H9 (cell line): ENCODE results near the gene VAV2. TPM values are rescaled to one million over a fixed set of nuclear protein-coding genes. Genes with fewer than 3 reads are reported as not detected.

Experiments used
- DNase-seq: peaks from one replicate; pipeline ENCODE4 v3.0.0-alpha.2; 2017
- H2AFZ ChIP-seq: one replicate; pipeline ENCODE4 v1.6.1; 2013; ENCODE audit warnings: mild to moderate bottlenecking, low read length, control low read depth, moderate library complexity
- H2AK5ac ChIP-seq: 2 replicates; pipeline ENCODE4 v1.6.1; 2013; ENCODE audit warnings: low read length, control low read depth, mixed read lengths; ENCODE audit not compliant: insufficient read length
- H2BK120ac ChIP-seq: one replicate; pipeline ENCODE4 v1.6.1; 2013; ENCODE audit warnings: low read depth, mild to moderate bottlenecking, low read length, control low read depth, inconsistent platforms; ENCODE audit not compliant: poor library complexity, severe bottlenecking
- H2BK12ac ChIP-seq: 2 replicates; pipeline ENCODE4 v1.6.1; 2013; ENCODE audit warnings: low read length, control low read depth, mixed read lengths, low read depth; ENCODE audit not compliant: insufficient read length
- H2BK15ac ChIP-seq: 2 replicates; pipeline ENCODE4 v1.6.1; 2013; ENCODE audit warnings: low read depth, low read length, control low read depth
- H2BK20ac ChIP-seq: one replicate; pipeline ENCODE4 v1.6.1; 2013; ENCODE audit warnings: low read depth, mild to moderate bottlenecking, low read length, control low read depth, inconsistent platforms; ENCODE audit not compliant: poor library complexity, severe bottlenecking
- H2BK5ac ChIP-seq: 2 replicates; pipeline ENCODE4 v1.6.1; 2013; ENCODE audit warnings: low read length, control low read depth, mixed read lengths; ENCODE audit not compliant: insufficient read length
- H3K14ac ChIP-seq: 2 replicates; pipeline ENCODE4 v1.6.1; 2013; ENCODE audit warnings: low read length, control low read depth; ENCODE audit not compliant: insufficient read depth
- H3K18ac ChIP-seq: 2 replicates; pipeline ENCODE4 v1.6.1; 2013; ENCODE audit warnings: low read depth, mild to moderate bottlenecking, mixed read lengths, low read length, control low read depth; ENCODE audit not compliant: insufficient read length
- H3K23ac ChIP-seq: 2 replicates; pipeline ENCODE4 v1.6.1; 2013; ENCODE audit warnings: low read length, control low read depth, mixed read lengths, low read depth; ENCODE audit not compliant: insufficient read length
- H3K23me2 ChIP-seq: 2 replicates; pipeline ENCODE4 v1.6.1; 2013; ENCODE audit warnings: low read depth, mild to moderate bottlenecking, mixed read lengths, low read length, control low read depth; ENCODE audit not compliant: insufficient read length, poor library complexity, severe bottlenecking
- H3K27ac ChIP-seq: 2 replicates; pipeline ENCODE4 v1.5.1; 2013; ENCODE audit warnings: low read length, control low read depth, mixed read lengths, low read depth; ENCODE audit not compliant: insufficient read length
- H3K27me3 ChIP-seq: 2 replicates; pipeline ENCODE4 v1.6.1; 2013; ENCODE audit warnings: low read length, control low read depth, inconsistent platforms; ENCODE audit not compliant: insufficient read depth
- H3K4ac ChIP-seq: 2 replicates; pipeline ENCODE4 v1.6.1; 2013; ENCODE audit warnings: low read depth, mild to moderate bottlenecking, control low read depth, inconsistent platforms, low read length, moderate library complexity
- H3K4me1 ChIP-seq: 2 replicates; pipeline ENCODE4 v1.6.1; 2013; ENCODE audit warnings: low read length, control low read depth, inconsistent platforms; ENCODE audit not compliant: insufficient read depth
- H3K4me2 ChIP-seq: 2 replicates; pipeline ENCODE4 v1.6.1; 2013; ENCODE audit warnings: low read length, control low read depth, mixed read lengths; ENCODE audit not compliant: insufficient read length, insufficient read depth
- H3K56ac ChIP-seq: 2 replicates; pipeline ENCODE4 v1.6.1; 2013; ENCODE audit warnings: low read depth, mild to moderate bottlenecking, mixed read lengths, low read length, control low read depth; ENCODE audit not compliant: insufficient read length
- H3K79me1 ChIP-seq: 2 replicates; pipeline ENCODE4 v1.6.1; 2013; ENCODE audit warnings: low read depth, mild to moderate bottlenecking, moderate library complexity, low read length, control low read depth, inconsistent platforms; ENCODE audit not compliant: insufficient read depth, poor library complexity, severe bottlenecking
- H3K79me2 ChIP-seq: 2 replicates; pipeline ENCODE4 v1.6.1; 2013; ENCODE audit warnings: low read length, control low read depth, inconsistent platforms; ENCODE audit not compliant: insufficient read depth
- H3K9ac ChIP-seq: 2 replicates; pipeline ENCODE4 v1.6.1; 2013; ENCODE audit warnings: low read length, control low read depth, mixed read lengths; ENCODE audit not compliant: insufficient read length; ENCODE audit errors: extremely low read depth
- H3K9me3 ChIP-seq: one replicate; pipeline ENCODE4 v1.6.1; 2013; ENCODE audit warnings: low read depth, low read length, inconsistent platforms; ENCODE audit not compliant: control insufficient read depth
- H3T11ph ChIP-seq: one replicate; pipeline ENCODE4 v1.6.1; 2013; ENCODE audit warnings: mild to moderate bottlenecking, low read length, control low read depth, inconsistent platforms
- H4K20me1 ChIP-seq: one replicate; pipeline ENCODE4 v1.6.1; 2013; ENCODE audit not compliant: control insufficient read depth, insufficient read length, insufficient read depth
- H4K5ac ChIP-seq: 2 replicates; pipeline ENCODE4 v1.6.1; 2013; ENCODE audit warnings: low read depth, mild to moderate bottlenecking, mixed read lengths, low read length, control low read depth; ENCODE audit not compliant: insufficient read length
- H4K8ac ChIP-seq: replicated peaks from 2 replicates; pipeline ENCODE4 v1.6.1; 2013; ENCODE audit warnings: low read length, control low read depth, mixed read lengths, low read depth; ENCODE audit not compliant: insufficient read length
- H4K91ac ChIP-seq: 2 replicates; pipeline ENCODE4 v1.6.1; 2013; ENCODE audit warnings: low read depth, mild to moderate bottlenecking, moderate library complexity, mixed read lengths, low read length, control low read depth; ENCODE audit not compliant: insufficient read length
- H3K27ac Mint-ChIP-seq, 3 experiments: 2 replicates in 2 of 3; 3 replicates in 1 of 3; pipeline ENCODE4 v1.8.0; 2020 to 2021; ENCODE audit warnings: mixed read lengths in 3 of 3, mild to moderate bottlenecking in 1 of 3, moderate library complexity in 1 of 3
- H3K27me3 Mint-ChIP-seq: 2 replicates; pipeline ENCODE4 v1.8.0; 2021; ENCODE audit warnings: low read depth, mild to moderate bottlenecking, moderate library complexity, mixed read lengths
- H3K36me3 Mint-ChIP-seq, 3 experiments: 2 replicates in 2 of 3; 3 replicates in 1 of 3; pipeline ENCODE4 v1.8.0; 2020 to 2021; ENCODE audit warnings: low read depth in 3 of 3, mixed read lengths in 3 of 3; ENCODE audit not compliant: insufficient read depth in 1 of 3
- H3K4me1 Mint-ChIP-seq, 2 experiments: 2 replicates each; pipeline ENCODE4 v1.8.0; 2020; ENCODE audit warnings: mixed read lengths in 2 of 2
- H3K4me3 Mint-ChIP-seq, 2 experiments: 2 replicates in 1 of 2; 3 replicates in 1 of 2; pipeline ENCODE4 v1.8.0; 2020 to 2021; ENCODE audit warnings: mild to moderate bottlenecking in 2 of 2, mixed read lengths in 2 of 2, moderate library complexity in 1 of 2
- H3K9me3 Mint-ChIP-seq, 2 experiments: 2 replicates in 1 of 2; 3 replicates in 1 of 2; pipeline ENCODE4 v1.8.0; 2020; ENCODE audit warnings: mild to moderate bottlenecking in 2 of 2, mixed read lengths in 2 of 2, moderate library complexity in 1 of 2
- CTCF ChIP-seq: fragments of 200-600 bp; sonication (generic); conservative IDR thresholded peaks from 3 replicates; pipeline ENCODE4 v1.8.0; 2021; ENCODE audit warnings: antibody characterized with exemption, mild to moderate bottlenecking
- WGBS: extraction: QIAGEN DNeasy Blood & Tissue Kit; methylation state at CpG from one replicate; pipeline ENCODE4 v1.1.7; 2013; ENCODE audit warnings: missing lambda C conversion rate, low lambda C conversion rate, mixed read lengths; ENCODE audit not compliant: insufficient read length; ENCODE audit errors: extremely low coverage; 5-methylcytosine and 5-hydroxymethylcytosine counted together
- total RNA-seq: library from RNA; stranded (reverse); gene quantifications from 2 replicates; pipeline ENCODE4 v1.2.1, GENCODE V29; 2021

VAV2 gene
- total RNA-seq, 1 experiment from 2014 or later = 58.7 TPM

DNA sequence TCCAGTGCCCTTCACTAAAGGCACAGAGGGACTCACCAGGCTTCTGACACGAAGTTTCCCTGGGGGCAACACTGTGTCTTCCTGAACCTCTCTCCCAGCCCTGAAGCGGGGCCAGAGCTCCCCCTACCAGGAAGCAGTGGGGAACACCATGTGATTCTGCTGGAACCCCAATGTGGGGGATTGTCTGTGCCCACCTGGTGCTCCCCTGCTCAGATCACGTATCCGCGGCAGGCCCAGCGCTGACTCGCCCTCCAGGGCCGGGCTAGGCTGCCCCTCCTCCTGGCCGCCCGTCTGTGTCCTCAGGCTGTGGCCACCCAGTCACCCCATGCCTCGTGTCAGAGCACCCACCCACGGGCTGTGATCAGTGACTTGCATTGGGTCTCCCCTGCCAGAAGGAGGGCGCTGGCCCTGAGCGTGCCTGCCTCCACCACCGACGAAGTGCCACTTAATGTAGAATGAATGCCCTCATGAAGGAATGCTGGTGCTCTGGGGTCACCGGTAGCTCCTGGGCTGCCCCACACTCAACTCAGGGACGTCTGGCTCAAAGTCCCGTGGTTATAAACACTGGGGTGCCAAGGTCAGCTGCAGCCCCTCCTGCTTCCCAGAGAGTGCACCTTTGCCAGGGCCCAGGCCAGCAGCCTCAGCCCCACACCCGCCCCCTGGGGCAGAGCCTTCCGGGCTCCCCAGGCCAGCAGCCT is 276.1 kb downstream of the VAV2 start:
- Histone ChIP-seq H3K27me3 (no peaks in the 10 kb centered on the region), H2BK5ac (no peak overlapping the region), H2BK15ac (no peak overlapping the region), H4K8ac (no peak overlapping the region), H3K27ac (no peak overlapping the region), H2AFZ (no peak overlapping the region), H3K9ac (no peak overlapping the region), H3T11ph (no peak overlapping the region), H3K79me1 (no peaks in the 10 kb centered on the region), H2AK5ac (no peak overlapping the region), H3K18ac (no peak overlapping the region), H3K4me1 (no peaks in the 10 kb centered on the region), H3K4me2 (no peak overlapping the region), H2BK120ac (no peak overlapping the region), H4K20me1 (no peaks in the 10 kb centered on the region), H4K5ac (no peak overlapping the region), H3K4ac (no peak overlapping the region), H4K91ac (no peak overlapping the region), H3K79me2 (no peaks in the 10 kb centered on the region), H3K14ac (no peak overlapping the region), H3K23ac (no peak overlapping the region), H3K23me2 (peaks cover 2% of the 10 kb centered on the region), H2BK12ac (no peak overlapping the region), H3K9me3 (no peaks in the 10 kb centered on the region), H3K56ac (no peak overlapping the region), H2BK20ac (no peak overlapping the region)
- Mint-ChIP-seq H3K27me3 (no peaks in the 10 kb centered on the region), H3K36me3 (no peaks in the 10 kb centered on the region; a peak in 1 of 7 replicates), H3K27ac (peak overlapping the region; percentile 60 to 93 (median 88); a peak in 5 of 7 replicates), H3K4me1 (peaks cover 12 to 22% of the 10 kb centered on the region in 2 experiments), H3K4me3 (no peak overlapping the region), H3K9me3 (no peaks in the 10 kb centered on the region)
- WGBS = no CpG with 5 or more reads among the region's 21 CpGs
- DNase-seq = peak; percentile 55
- TF ChIP-seq CTCF = peak; percentile 70
